ENCODE results near the gene LRP8.
A peak's percentile ranks its signal among the peaks of the same experiment; 100 is the strongest.

DNA sequence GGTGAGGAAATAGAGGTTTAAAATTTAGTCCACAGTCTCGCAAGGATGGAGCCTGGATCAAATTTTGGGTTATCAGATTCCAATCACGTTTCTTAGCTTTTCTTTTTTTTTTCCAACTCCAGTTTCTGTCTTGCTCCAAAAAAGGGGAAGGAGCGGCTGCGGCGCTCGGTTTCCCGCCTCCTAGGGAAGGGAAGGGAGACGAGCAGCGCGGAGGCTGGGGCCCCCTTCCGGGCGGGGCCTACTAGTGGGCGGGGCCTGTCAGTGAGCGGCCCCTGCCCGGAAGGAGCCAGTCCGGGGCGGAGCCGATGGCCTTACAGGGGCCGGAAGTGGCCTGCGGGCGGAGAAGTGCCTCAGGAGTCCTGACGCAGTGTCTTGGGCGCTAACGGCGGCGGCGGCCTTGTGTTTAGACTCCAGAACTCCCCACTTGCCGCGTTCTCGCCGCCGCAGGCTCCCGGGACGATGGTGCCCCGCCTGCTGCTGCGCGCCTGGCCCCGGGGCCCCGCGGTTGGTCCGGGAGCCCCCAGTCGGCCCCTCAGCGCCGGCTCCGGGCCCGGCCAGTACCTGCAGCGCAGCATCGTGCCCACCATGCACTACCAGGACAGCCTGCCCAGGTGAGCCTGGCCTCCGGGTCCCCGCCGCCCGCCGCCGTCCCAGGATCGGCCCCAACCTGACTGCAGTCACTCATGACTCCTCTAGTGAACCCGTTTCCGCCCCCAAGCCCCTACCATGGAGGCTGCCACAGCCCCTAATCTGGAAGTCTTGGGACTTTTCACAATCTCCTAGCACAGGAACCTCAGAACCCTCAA is 131.2 kb downstream of the LRP8 start, which contains the start of gene CPT2:
- TF ChIP-seq, protein P1, sequence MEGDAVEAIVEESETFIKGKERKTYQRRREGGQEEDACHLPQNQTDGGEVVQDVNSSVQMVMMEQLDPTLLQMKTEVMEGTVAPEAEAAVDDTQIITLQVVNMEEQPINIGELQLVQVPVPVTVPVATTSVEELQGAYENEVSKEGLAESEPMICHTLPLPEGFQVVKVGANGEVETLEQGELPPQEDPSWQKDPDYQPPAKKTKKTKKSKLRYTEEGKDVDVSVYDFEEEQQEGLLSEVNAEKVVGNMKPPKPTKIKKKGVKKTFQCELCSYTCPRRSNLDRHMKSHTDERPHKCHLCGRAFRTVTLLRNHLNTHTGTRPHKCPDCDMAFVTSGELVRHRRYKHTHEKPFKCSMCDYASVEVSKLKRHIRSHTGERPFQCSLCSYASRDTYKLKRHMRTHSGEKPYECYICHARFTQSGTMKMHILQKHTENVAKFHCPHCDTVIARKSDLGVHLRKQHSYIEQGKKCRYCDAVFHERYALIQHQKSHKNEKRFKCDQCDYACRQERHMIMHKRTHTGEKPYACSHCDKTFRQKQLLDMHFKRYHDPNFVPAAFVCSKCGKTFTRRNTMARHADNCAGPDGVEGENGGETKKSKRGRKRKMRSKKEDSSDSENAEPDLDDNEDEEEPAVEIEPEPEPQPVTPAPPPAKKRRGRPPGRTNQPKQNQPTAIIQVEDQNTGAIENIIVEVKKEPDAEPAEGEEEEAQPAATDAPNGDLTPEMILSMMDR (IDR thresholded peaks at IDR 0.05) = no peak
- TF ChIP-seq, protein P2, sequence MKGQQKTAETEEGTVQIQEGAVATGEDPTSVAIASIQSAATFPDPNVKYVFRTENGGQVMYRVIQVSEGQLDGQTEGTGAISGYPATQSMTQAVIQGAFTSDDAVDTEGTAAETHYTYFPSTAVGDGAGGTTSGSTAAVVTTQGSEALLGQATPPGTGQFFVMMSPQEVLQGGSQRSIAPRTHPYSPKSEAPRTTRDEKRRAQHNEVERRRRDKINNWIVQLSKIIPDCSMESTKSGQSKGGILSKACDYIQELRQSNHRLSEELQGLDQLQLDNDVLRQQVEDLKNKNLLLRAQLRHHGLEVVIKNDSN (IDR thresholded peaks at IDR 0.05; ENCODE audit: borderline replicate concordance, low read depth) = no peak
- TF ChIP-seq SMC3 (IDR thresholded peaks at IDR 0.05; ENCODE audit: low read depth, low read length) (no peak), TAF1 (IDR thresholded peaks at IDR 0.05; ENCODE audit: borderline replicate concordance, low read depth, low read length) (peak; percentile 92), RCOR1 (IDR thresholded peaks at IDR 0.05; ENCODE audit: low read length) (no peak), POLR2AphosphoS5 (IDR thresholded peaks at IDR 0.05; ENCODE audit: low read depth, low read length) (peak; percentile 96), EP300 (IDR thresholded peaks at IDR 0.05; ENCODE audit: borderline replicate concordance in 1 of 2, low read depth in 1 of 2, low read length in 1 of 2) (no peak), EZH2phosphoT487 (IDR thresholded peaks at IDR 0.05; ENCODE audit: borderline replicate concordance, low read depth) (no peak), CHD2 (IDR thresholded peaks at IDR 0.05; ENCODE audit: low read length, partially characterized antibody) (peak; percentile 34), RAD21 (IDR thresholded peaks at IDR 0.05; ENCODE audit: low read length) (no peak)
- TF ChIP-seq, protein P3, sequence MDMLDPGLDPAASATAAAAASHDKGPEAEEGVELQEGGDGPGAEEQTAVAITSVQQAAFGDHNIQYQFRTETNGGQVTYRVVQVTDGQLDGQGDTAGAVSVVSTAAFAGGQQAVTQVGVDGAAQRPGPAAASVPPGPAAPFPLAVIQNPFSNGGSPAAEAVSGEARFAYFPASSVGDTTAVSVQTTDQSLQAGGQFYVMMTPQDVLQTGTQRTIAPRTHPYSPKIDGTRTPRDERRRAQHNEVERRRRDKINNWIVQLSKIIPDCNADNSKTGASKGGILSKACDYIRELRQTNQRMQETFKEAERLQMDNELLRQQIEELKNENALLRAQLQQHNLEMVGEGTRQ (IDR thresholded peaks at IDR 0.05; ENCODE audit: borderline replicate concordance, low read depth, low read length) = no peak
- TF ChIP-seq, protein P4, sequence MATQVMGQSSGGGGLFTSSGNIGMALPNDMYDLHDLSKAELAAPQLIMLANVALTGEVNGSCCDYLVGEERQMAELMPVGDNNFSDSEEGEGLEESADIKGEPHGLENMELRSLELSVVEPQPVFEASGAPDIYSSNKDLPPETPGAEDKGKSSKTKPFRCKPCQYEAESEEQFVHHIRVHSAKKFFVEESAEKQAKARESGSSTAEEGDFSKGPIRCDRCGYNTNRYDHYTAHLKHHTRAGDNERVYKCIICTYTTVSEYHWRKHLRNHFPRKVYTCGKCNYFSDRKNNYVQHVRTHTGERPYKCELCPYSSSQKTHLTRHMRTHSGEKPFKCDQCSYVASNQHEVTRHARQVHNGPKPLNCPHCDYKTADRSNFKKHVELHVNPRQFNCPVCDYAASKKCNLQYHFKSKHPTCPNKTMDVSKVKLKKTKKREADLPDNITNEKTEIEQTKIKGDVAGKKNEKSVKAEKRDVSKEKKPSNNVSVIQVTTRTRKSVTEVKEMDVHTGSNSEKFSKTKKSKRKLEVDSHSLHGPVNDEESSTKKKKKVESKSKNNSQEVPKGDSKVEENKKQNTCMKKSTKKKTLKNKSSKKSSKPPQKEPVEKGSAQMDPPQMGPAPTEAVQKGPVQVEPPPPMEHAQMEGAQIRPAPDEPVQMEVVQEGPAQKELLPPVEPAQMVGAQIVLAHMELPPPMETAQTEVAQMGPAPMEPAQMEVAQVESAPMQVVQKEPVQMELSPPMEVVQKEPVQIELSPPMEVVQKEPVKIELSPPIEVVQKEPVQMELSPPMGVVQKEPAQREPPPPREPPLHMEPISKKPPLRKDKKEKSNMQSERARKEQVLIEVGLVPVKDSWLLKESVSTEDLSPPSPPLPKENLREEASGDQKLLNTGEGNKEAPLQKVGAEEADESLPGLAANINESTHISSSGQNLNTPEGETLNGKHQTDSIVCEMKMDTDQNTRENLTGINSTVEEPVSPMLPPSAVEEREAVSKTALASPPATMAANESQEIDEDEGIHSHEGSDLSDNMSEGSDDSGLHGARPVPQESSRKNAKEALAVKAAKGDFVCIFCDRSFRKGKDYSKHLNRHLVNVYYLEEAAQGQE (IDR thresholded peaks at IDR 0.05; ENCODE audit: low read depth, low read length) = 0 out of 2 replicates have a peak, but pooled peaks have one; percentile 4
- TF ChIP-seq, protein P5, sequence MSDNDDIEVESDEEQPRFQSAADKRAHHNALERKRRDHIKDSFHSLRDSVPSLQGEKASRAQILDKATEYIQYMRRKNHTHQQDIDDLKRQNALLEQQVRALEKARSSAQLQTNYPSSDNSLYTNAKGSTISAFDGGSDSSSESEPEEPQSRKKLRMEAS (IDR thresholded peaks at IDR 0.05; ENCODE audit: low read depth) = peak; percentile 61

Data from SK-N-SH (cell line).